Lower leg skin (tissue), 4 donors: ENCODE measurements around the gene IL17D. TPM values are rescaled to one million over a fixed set of nuclear protein-coding genes. Genes with fewer than 3 reads are reported as not detected.
"Not testable (repeated sequence)": the region's sequence is repeated elsewhere in the genome, so short reads cannot be mapped to it uniquely, and the experiment has no call there.

ENCODE experiments used
- DNase-seq, 2 donors: peaks; one replicate each; pipeline ENCODE4 v3.0.0-alpha.2; 2019; ENCODE audit warnings: low spot score in 2 of 2
- H3K4me3 ChIP-seq: fragments of 200-600 bp; sonication (generic); 2 replicates; pipeline ENCODE4 v1.5.1; 2017; ENCODE audit warnings: mild to moderate bottlenecking, low read depth; ENCODE audit not compliant: poor library complexity, severe bottlenecking
- CTCF ChIP-seq, 3 donors: fragments of 450-650 bp; IDR thresholded peaks; one replicate each; pipeline ENCODE4 v1.5.1; 2016; ENCODE audit warnings: antibody characterized with exemption in 3 of 3, mild to moderate bottlenecking in 3 of 3, moderate library complexity in 2 of 3
- POLR2A ChIP-seq, 2 donors: fragments of 450-650 bp; IDR thresholded peaks; one replicate each; pipeline ENCODE4 v1.6.1; 2016 to 2017; ENCODE audit warnings: antibody characterized with exemption in 2 of 2, mild to moderate bottlenecking in 1 of 2, moderate library complexity in 1 of 2
- WGBS, 2 donors: methylation state at CpG; one replicate each; pipeline ENCODE4 v1.1.5; 2018; 5-methylcytosine and 5-hydroxymethylcytosine counted together
- intact Hi-C: fragments of 100-400 bp; cut with DNase I; formaldehyde crosslinking; loops from one replicate; pipeline ENCODE4 v1.15.0; 2023; ENCODE audit warnings: low total_unique reads
- total RNA-seq, 4 donors: library from RNA; depleted of rRNA; stranded (reverse); fragments of >200 nt; gene quantifications; one replicate each; pipeline ENCODE4 v1.1.0, GENCODE V29; 2016

IL17D gene
- total RNA-seq, 4 donors from 2014 or later: 0.76 to 3.5 (median 1.9) TPM

- intact Hi-C loops: no loop called here
- H3K4me3 ChIP-seq: no peak overlapping the region
- TF ChIP-seq CTCF (IDR thresholded peaks at IDR 0.05) (no peak), POLR2A (IDR thresholded peaks at IDR 0.05) (no peak)
- no peak for DNase-seq
- 92 to 98% methylated on average over 33 of the region's 33 CpGs for WGBS, 2 donors
Measured at GRCh38 chr13:20729633-20730585, 26.4 kb downstream of the IL17D start.

GRCh38 chr13:20738616-20739015 lies 35.1 kb downstream of the IL17D start:
- no peak for DNase-seq
- TF ChIP-seq POLR2A (IDR thresholded peaks at IDR 0.05): no peak
- no peak for TF ChIP-seq CTCF (IDR thresholded peaks at IDR 0.05)
- WGBS, 2 donors: 89 to 91% methylated on average over 6 of the region's 6 CpGs
- H3K4me3 ChIP-seq: no peak overlapping the region
- intact Hi-C loops: no loop called here

- intact Hi-C loops: no loop called here
- TF ChIP-seq CTCF (IDR thresholded peaks at IDR 0.05): no peak
- TF ChIP-seq POLR2A (IDR thresholded peaks at IDR 0.05): no peak
- H3K4me3 ChIP-seq: no peak overlapping the region
- no peak for DNase-seq
- 95 to 96% methylated on average over 8 to 14 of the region's 22 CpGs for WGBS, 2 donors
Measured at GRCh38 chr13:20740021-20740420, 36.5 kb downstream of the IL17D start.

- H3K4me3 ChIP-seq, intact Hi-C loops, DNase-seq: not testable (repeated sequence)
- 82 to 84% methylated on average over 4 of the region's 4 CpGs for WGBS, 2 donors
Measured at GRCh38 chr13:20743830-20744404, 40.4 kb downstream of the IL17D start.

GRCh38 chr13:20749377-20749776 lies 45.9 kb downstream of the IL17D start:
- intact Hi-C loops: no loop called here
- WGBS, 2 donors: 89% methylated on average over 1 of the region's 1 CpG
- TF ChIP-seq CTCF (IDR thresholded peaks at IDR 0.05) (no peak), POLR2A (IDR thresholded peaks at IDR 0.05) (no peak)
- DNase-seq: no peak
- no peak overlapping the region for H3K4me3 ChIP-seq

- DNase-seq: no peak
- TF ChIP-seq POLR2A (IDR thresholded peaks at IDR 0.05) (no peak), CTCF (IDR thresholded peaks at IDR 0.05) (no peak)
- H3K4me3 ChIP-seq: no peak overlapping the region
- intact Hi-C loops: no loop called here
Measured at GRCh38 chr13:20754009-20754408, 50.5 kb downstream of the IL17D start.
